GM12878 (cell line): ENCODE measurements around the gene POU2F3. TPM values are rescaled to one million over a fixed set of nuclear protein-coding genes. Genes with fewer than 3 reads are reported as not detected.

ENCODE experiments used
- ATF2 ChIP-seq: IDR thresholded peaks from 2 replicates; pipeline ENCODE4 v1.6.1; 2012; ENCODE audit warnings: low read length, inconsistent platforms
- BRCA1 ChIP-seq: IDR thresholded peaks from 2 replicates; pipeline ENCODE4 v1.6.1; 2011; ENCODE audit warnings: low read depth, low read length, improper control_type of control experiment
- CHD1 ChIP-seq: IDR thresholded peaks from 2 replicates; pipeline ENCODE4 v1.6.1; 2012; ENCODE audit warnings: low read depth, low read length, improper control_type of control experiment
- FOXM1 ChIP-seq: IDR thresholded peaks from 2 replicates; pipeline ENCODE4 v1.6.1; 2012; ENCODE audit warnings: low read depth, mild to moderate bottlenecking, inconsistent platforms, low read length, moderate library complexity
- GABPA ChIP-seq: IDR thresholded peaks from 2 replicates; pipeline ENCODE4 v1.6.1; 2014; ENCODE audit warnings: antibody characterized with exemption, low read depth, mild to moderate bottlenecking, inconsistent platforms
- HCFC1 ChIP-seq: fragments of 150-350 bp; IDR thresholded peaks from 2 replicates; pipeline ENCODE4 v1.6.1; 2014; ENCODE audit warnings: low read length
- IRF5 ChIP-seq: fragments of 450-650 bp; IDR thresholded peaks from 2 replicates; pipeline ENCODE4 v1.6.1; 2017; ENCODE audit warnings: borderline replicate concordance
- JUND ChIP-seq: IDR thresholded peaks from 2 replicates; pipeline ENCODE4 v1.6.1; 2012; ENCODE audit warnings: low read depth, mild to moderate bottlenecking, low read length, improper control_type of control experiment, moderate library complexity
- MAX ChIP-seq: IDR thresholded peaks from 2 replicates; pipeline ENCODE4 v1.6.1; 2012; ENCODE audit warnings: low read depth, low read length, improper control_type of control experiment
- MTA2 ChIP-seq: fragments of 450-650 bp; IDR thresholded peaks from 2 replicates; pipeline ENCODE4 v1.6.1; 2016; ENCODE audit warnings: low read depth, mild to moderate bottlenecking, moderate library complexity
- MXI1 ChIP-seq: fragments of 150-350 bp; IDR thresholded peaks from 2 replicates; pipeline ENCODE4 v1.6.1; 2011; ENCODE audit warnings: low read depth, mild to moderate bottlenecking, inconsistent platforms, low read length, improper control_type of control experiment
- MYB ChIP-seq: fragments of 150-350 bp; IDR thresholded peaks from 2 replicates; pipeline ENCODE4 v1.6.1; 2014; ENCODE audit warnings: mild to moderate bottlenecking, low read depth, low read length, borderline replicate concordance
- NBN ChIP-seq: fragments of 450-650 bp; IDR thresholded peaks from 2 replicates; pipeline ENCODE4 v1.6.1; 2016
- POLR2AphosphoS5 ChIP-seq: IDR thresholded peaks from 2 replicates; pipeline ENCODE4 v1.6.1; 2011; ENCODE audit warnings: mild to moderate bottlenecking, low read length, inconsistent platforms
- RB1 ChIP-seq: fragments of 450-650 bp; formaldehyde crosslinking; IDR thresholded peaks from 2 replicates; pipeline ENCODE4 v1.6.1; 2017; ENCODE audit warnings: mild to moderate bottlenecking, borderline replicate concordance
- RELB ChIP-seq: fragments of 450-650 bp; IDR thresholded peaks from 2 replicates; pipeline ENCODE4 v1.6.1; 2017; ENCODE audit warnings: low read depth, mild to moderate bottlenecking, moderate library complexity
- RUNX3 ChIP-seq: IDR thresholded peaks from 2 replicates; pipeline ENCODE4 v1.6.1; 2012; ENCODE audit warnings: low read length, inconsistent platforms
- SMARCA5 ChIP-seq: fragments of 450-650 bp; IDR thresholded peaks from 2 replicates; pipeline ENCODE4 v1.6.1; 2017; ENCODE audit warnings: mild to moderate bottlenecking
- STAT3 ChIP-seq: IDR thresholded peaks from 2 replicates; pipeline ENCODE4 v1.6.1; 2011; ENCODE audit warnings: low read depth, low read length, improper control_type of control experiment
- TCF3 ChIP-seq: IDR thresholded peaks from 2 replicates; pipeline ENCODE4 v1.6.1; 2012; ENCODE audit warnings: low read depth, mild to moderate bottlenecking, low read length, borderline replicate concordance; ENCODE audit not compliant: insufficient read depth
- USF1 ChIP-seq: IDR thresholded peaks from 2 replicates; pipeline ENCODE4 v1.6.1; 2011; ENCODE audit warnings: borderline replicate concordance, low read depth, mild to moderate bottlenecking, moderate library complexity, mixed read lengths, low read length; ENCODE audit not compliant: insufficient read depth; ENCODE audit errors: extremely low read length
- polyA plus RNA-seq, 11 experiments: library from polyadenylated mRNA; depleted of rRNA in 4 of 11; unstranded in 6 of 11; stranded (reverse) in 5 of 11; fragments of >200 nt; fragmentation: Nextera tagmentation in 4 of 11; fragmentation: Illumina TruSeq in 1 of 11; extraction: Ambion mirVana in 4 of 11; extraction: Trizol in 1 of 11; gene quantifications; 1 replicate in 1 of 11; 2 replicates in 10 of 11; pipeline versions ENCODE4 v1.2.1 to v1.2.3, GENCODE V29; 2011 to 2016; ENCODE audit warnings: inconsistent platforms in 2 of 11, missing spikeins in 2 of 11, low read depth in 1 of 11
- total RNA-seq, 4 experiments: library from RNA; depleted of rRNA in 3 of 4; stranded (reverse); fragments of >200 nt in 3 of 4; fragmentation: Illumina TruSeq in 1 of 4; extraction: Trizol in 1 of 4; gene quantifications; 2 replicates each; pipeline versions ENCODE4 v1.2.1 to v1.2.3, GENCODE V29; 2013 to 2021

The POU2F3 gene
- total and polyA plus RNA-seq, 10 of the 15 experiments (the other 5 are each of a cell fraction or from before 2014, with no cell fraction given) = 0.09 to 4.4 (median 0.33) TPM

- no peak for TF ChIP-seq USF1
- no peak for TF ChIP-seq MYB
- TF ChIP-seq RB1 = no peak
- TF ChIP-seq SMARCA5 = no peak
- TF ChIP-seq JUND = no peak
- no peak for TF ChIP-seq RUNX3
- no peak for TF ChIP-seq FOXM1
- TF ChIP-seq IRF5 = no peak
- TF ChIP-seq NBN = 0 out of 2 replicates have a peak, but pooled peaks have one; percentile 20
- no peak for TF ChIP-seq HCFC1
- TF ChIP-seq ATF2 = no peak
- peak; percentile 30; the same call in 1 of the 2 replicates for TF ChIP-seq GABPA
- no peak for TF ChIP-seq RELB
- no peak for TF ChIP-seq MAX
- 0 out of 2 replicates have a peak, but pooled peaks have one; percentile 15 for TF ChIP-seq BRCA1
- TF ChIP-seq POLR2AphosphoS5 = no peak
- peak; percentile 31; the same call in 1 of the 2 replicates for TF ChIP-seq MXI1
- TF ChIP-seq STAT3 = no peak
- no peak for TF ChIP-seq MTA2
- TF ChIP-seq CHD1 = 0 out of 2 replicates have a peak, but pooled peaks have one; percentile 49
- no peak for TF ChIP-seq TCF3
These were observed 96.9 kb downstream of the POU2F3 start (continued) for GRCh38 chr11:120336641-120337354.
